ENCODE measurements around the gene NUDC. TPM values are rescaled to one million over a fixed set of nuclear protein-coding genes. Genes with fewer than 3 reads are reported as not detected.
A peak's percentile ranks its signal among the peaks of the same experiment; 100 is the strongest.
"Not testable (repeated sequence)": the region's sequence is repeated elsewhere in the genome, so short reads cannot be mapped to it uniquely, and the experiment has no call there.

Gene NUDC
- total RNA-seq, 1 donor from 2014 or later, result 72.5 TPM

GRCh38 chr1:26946270-26946669 lies 24.7 kb downstream of the NUDC start:
- DNase-seq (ENCODE audit: missing footprints), result no peak
- ATAC-seq, result peak; percentile 24
- intact Hi-C loops (cut with DNase I), result no loop called here

GRCh38 chr1:26948725-26949057 lies 27.1 kb downstream of the NUDC start:
- intact Hi-C loops (cut with DNase I); ATAC-seq: not testable (repeated sequence)

GRCh38 chr1:26949266-26949925 lies 27.9 kb downstream of the NUDC start:
- intact Hi-C loops (cut with DNase I), result no loop called here
- ATAC-seq, result peak; percentile 32

More at GRCh38 chr1:26948725-26949057, 27.1 kb downstream of the NUDC start:
- not testable (repeated sequence) for DNase-seq (ENCODE audit: missing footprints)

GRCh38 chr1:26949926-26950319 lies 28.4 kb downstream of the NUDC start:
- intact Hi-C loops (cut with DNase I), result no loop called here
- no peak for DNase-seq (ENCODE audit: missing footprints)
- ATAC-seq, result no peak

More at GRCh38 chr1:26949266-26949925, 27.9 kb downstream of the NUDC start:
- DNase-seq (ENCODE audit: missing footprints), result no peak

GRCh38 chr1:26950602-26951001 lies 29.1 kb downstream of the NUDC start:
- intact Hi-C loops (cut with DNase I), result no loop called here
- no peak for ATAC-seq

GRCh38 chr1:26951216-26951615 lies 29.7 kb downstream of the NUDC start:
- intact Hi-C loops (cut with DNase I), result no loop called here
- no peak for DNase-seq (ENCODE audit: missing footprints)
- ATAC-seq, result no peak

More at GRCh38 chr1:26950602-26951001, 29.1 kb downstream of the NUDC start:
- DNase-seq (ENCODE audit: missing footprints), result no peak

- DNase-seq (ENCODE audit: missing footprints), result no peak
- intact Hi-C loops (cut with DNase I), result no loop called here
These were observed 30.4 kb downstream of the NUDC start for GRCh38 chr1:26951821-26952497.

GRCh38 chr1:26953374-26953773 lies 31.8 kb downstream of the NUDC start:
- DNase-seq (ENCODE audit: missing footprints), result no peak
- no peak for ATAC-seq
- intact Hi-C loops (cut with DNase I), result no loop called here

More at GRCh38 chr1:26951821-26952497, 30.4 kb downstream of the NUDC start:
- no peak for ATAC-seq

- no peak for ATAC-seq
- intact Hi-C loops (cut with DNase I), result no loop called here
- DNase-seq (ENCODE audit: missing footprints), result no peak
These were observed 34.8 kb downstream of the NUDC start for GRCh38 chr1:26956321-26956720.

GRCh38 chr1:26957306-26957705 lies 35.8 kb downstream of the NUDC start:
- DNase-seq (ENCODE audit: missing footprints) (no peak), ATAC-seq (no peak)
- intact Hi-C loops (cut with DNase I), result no loop called here

GRCh38 chr1:26959270-26959669 lies 37.7 kb downstream of the NUDC start:
- ATAC-seq (no peak), DNase-seq (ENCODE audit: missing footprints) (no peak)
- intact Hi-C loops (cut with DNase I), result no loop called here

GRCh38 chr1:26959722-26960624 lies 38.4 kb downstream of the NUDC start, which contains the start of gene KDF1:
TSS of gene KDF1 (minus strand) at chr1:26960468. CDS start at chr1:26952380, 8,088 bp downstream.
- DNase-seq (ENCODE audit: missing footprints), result no peak
- peak; percentile 36 for ATAC-seq
- intact Hi-C loops (cut with DNase I), result loop anchor here (10.0 kb wide), 1 partner anchor 135 kb away; no protein-coding TSS in a partner anchor

GRCh38 chr1:26960625-26960966 lies 39.1 kb downstream of the NUDC start:
- ATAC-seq (no peak), DNase-seq (ENCODE audit: missing footprints) (no peak)
- intact Hi-C loops (cut with DNase I), result loop anchor here (10.0 kb wide), 1 partner anchor 134 kb away; no protein-coding TSS in a partner anchor

GRCh38 chr1:26961826-26962225 lies 40.3 kb downstream of the NUDC start:
- ATAC-seq (no peak), DNase-seq (ENCODE audit: missing footprints) (no peak)
- intact Hi-C loops (cut with DNase I), result loop anchor here (10.0 kb wide), 1 partner anchor 133 kb away; no protein-coding TSS in a partner anchor

- ATAC-seq (no peak), DNase-seq (ENCODE audit: missing footprints) (no peak)
- intact Hi-C loops (cut with DNase I), result loop anchor here (10.0 kb wide), 1 partner anchor 130 kb away; no protein-coding TSS in a partner anchor
These were observed 43.7 kb downstream of the NUDC start for GRCh38 chr1:26965213-26965612.

- DNase-seq (ENCODE audit: missing footprints) (no peak), ATAC-seq (no peak)
- intact Hi-C loops (cut with DNase I), result loop anchor here (10.0 kb wide), 1 partner anchor 129 kb away; no protein-coding TSS in a partner anchor
These were observed 44.1 kb downstream of the NUDC start for GRCh38 chr1:26965628-26966027.

- DNase-seq (ENCODE audit: missing footprints) (no peak), ATAC-seq (no peak)
- intact Hi-C loops (cut with DNase I), result no loop called here
These were observed 49.3 kb downstream of the NUDC start for GRCh38 chr1:26970810-26971209.

GRCh38 chr1:26971590-26971989 lies 50.0 kb downstream of the NUDC start:
- intact Hi-C loops (cut with DNase I), result no loop called here
- DNase-seq (ENCODE audit: missing footprints) (no peak), ATAC-seq (no peak)

- intact Hi-C loops (cut with DNase I), result no loop called here
- ATAC-seq (no peak), DNase-seq (ENCODE audit: missing footprints) (no peak)
These were observed 50.8 kb downstream of the NUDC start for GRCh38 chr1:26972390-26972789.

All from Right ventricle myocardium inferior (tissue), 1 donor.